GM21717 (cell line): Measurements from ENCODE around the gene CPNE6.
"Not testable (repeated sequence)": the region's sequence is repeated elsewhere in the genome, so short reads cannot be mapped to it uniquely, and the experiment has no call there.

Source experiments
- ATAC-seq: cut with Tn5 transposase; IDR thresholded peaks from one replicate; pipeline ENCODE4 v1.9.1; 2021; ENCODE audit warnings: mild to moderate bottlenecking, moderate library complexity; ENCODE audit not compliant: unreplicated experiment

The CPNE6 gene

GRCh38 chr14:24102357-24103048 is 31.1 kb downstream of the CPNE6 start:
- ATAC-seq: no peak

- no peak for ATAC-seq
Observed at GRCh38 chr14:24103451-24103850, 32.1 kb downstream of the CPNE6 start.

- ATAC-seq: not testable (repeated sequence)
Observed at GRCh38 chr14:24105609-24106239, 34.4 kb downstream of the CPNE6 start.

- no peak for ATAC-seq
Observed at GRCh38 chr14:24106672-24107271, 35.4 kb downstream of the CPNE6 start.

GRCh38 chr14:24108336-24108874 is 37.0 kb downstream of the CPNE6 start:
- ATAC-seq: no peak

- ATAC-seq: no peak
Observed at GRCh38 chr14:24110060-24110459, 38.7 kb downstream of the CPNE6 start.

- ATAC-seq: no peak
Observed at GRCh38 chr14:24110523-24110922, 39.2 kb downstream of the CPNE6 start.

GRCh38 chr14:24113379-24113800 is 42.0 kb downstream of the CPNE6 start:
- no peak for ATAC-seq

- peak; percentile 31 for ATAC-seq
Observed at GRCh38 chr14:24113801-24114531, 42.6 kb downstream of the CPNE6 start.

GRCh38 chr14:24114532-24115421 is 43.4 kb downstream of the CPNE6 start, which contains the start of the genes DCAF11 and NRL:
TSS of gene DCAF11 (plus strand) at chr14:24114777. CDS start at chr14:24115595, 818 bp downstream.
TSS of gene NRL (minus strand) at chr14:24114949. CDS start at chr14:24082848, 32,101 bp downstream.
- ATAC-seq: peak; percentile 81

GRCh38 chr14:24115422-24116127 is 44.2 kb downstream of the CPNE6 start:
- ATAC-seq: no peak

GRCh38 chr14:24116128-24116814 is 44.9 kb downstream of the CPNE6 start:
- no peak for ATAC-seq

GRCh38 chr14:24117179-24117578 is 45.8 kb downstream of the CPNE6 start:
- no peak for ATAC-seq

- ATAC-seq: no peak
Observed at GRCh38 chr14:24119691-24120090, 48.3 kb downstream of the CPNE6 start.

- no peak for ATAC-seq
Observed at GRCh38 chr14:24121210-24121609, 49.8 kb downstream of the CPNE6 start.

GRCh38 chr14:24122416-24122815 is 51.1 kb downstream of the CPNE6 start:
- ATAC-seq: no peak

- no peak for ATAC-seq
Observed at GRCh38 chr14:24122898-24123297, 51.5 kb downstream of the CPNE6 start.
